ENCODE measurements around the gene C2orf68.

The C2orf68 gene

DNA sequence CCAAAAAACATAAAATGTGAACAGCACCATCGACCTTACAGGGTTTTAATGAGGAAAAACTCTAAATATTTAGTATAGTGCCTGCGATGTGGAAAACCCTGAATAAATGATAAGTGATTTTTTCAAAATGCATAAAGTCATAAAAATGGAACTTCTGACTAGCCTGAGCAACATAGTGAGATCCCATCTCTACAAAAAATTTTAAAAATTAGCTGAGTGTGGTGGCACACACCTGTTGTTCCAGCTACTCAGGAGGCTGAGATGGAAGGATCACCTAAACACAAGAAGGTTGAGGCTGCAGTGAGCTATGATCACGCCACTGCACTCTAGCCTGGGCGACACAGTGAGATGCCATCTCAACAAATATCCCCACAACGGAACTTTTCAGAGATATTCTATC lies 54.7 kb downstream of the C2orf68 start:
- no peak for DNase-seq (ENCODE audit: low read depth in 1 of 2, low spot score in 1 of 2)
- TF ChIP-seq JUND (IDR thresholded peaks at IDR 0.05; ENCODE audit: low read depth), result no peak
- in situ Hi-C loops (cut with HindIII; ENCODE audit: low pct_unique_long_range_greater_than_20kb, low sequenced_read_pairs), result no loop called here
